ENCODE results near the gene OR13C9.

OR13C9 gene

GRCh38 chr9:104577263-104577662 is 40.7 kb downstream of the OR13C9 start:
- FAIRE-seq (no peak), DNase-seq (ENCODE audit: insufficient read length, low spot score) (no peak)
- no peak for TF ChIP-seq CTCF (IDR thresholded peaks at IDR 0.05; ENCODE audit: insufficient read depth, missing control alignments)

GRCh38 chr9:104575456-104575855 is 42.5 kb downstream of the OR13C9 start:
- TF ChIP-seq CTCF (IDR thresholded peaks at IDR 0.05; ENCODE audit: insufficient read depth, missing control alignments) = no peak
- FAIRE-seq = no peak
- DNase-seq (ENCODE audit: insufficient read length, low spot score) = no peak

DNA sequence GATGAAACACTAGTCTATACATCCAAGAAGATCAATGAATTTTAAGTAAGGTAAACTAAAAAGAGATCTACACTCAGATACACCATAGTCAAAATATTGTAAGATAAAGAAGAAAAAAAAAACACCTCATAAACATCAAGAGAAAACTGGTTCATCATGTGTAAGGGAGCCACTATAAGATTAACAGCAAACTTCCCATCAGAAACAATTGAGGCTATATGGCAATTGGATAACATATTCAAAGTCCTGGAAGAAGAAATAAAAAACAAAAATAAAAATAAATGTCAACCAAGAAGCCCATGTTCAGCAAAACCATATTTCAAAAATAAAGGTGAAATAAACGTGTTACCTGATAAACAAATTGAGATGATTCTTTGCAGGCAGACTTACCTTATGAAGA is 45.4 kb downstream of the OR13C9 start:
- FAIRE-seq (no peak), DNase-seq (ENCODE audit: insufficient read length, low spot score) (no peak)
- no peak for TF ChIP-seq CTCF (IDR thresholded peaks at IDR 0.05; ENCODE audit: insufficient read depth, missing control alignments)

- no peak for DNase-seq (ENCODE audit: insufficient read length, low spot score)
- no peak for TF ChIP-seq CTCF (IDR thresholded peaks at IDR 0.05; ENCODE audit: insufficient read depth, missing control alignments)
- no peak for FAIRE-seq
Observed at GRCh38 chr9:104568868-104569267, 49.1 kb downstream of the OR13C9 start, which contains the start of gene OR13C8. Gene OR13C8 (plus strand): TSS chr9:104569168. CDS start chr9:104569168, 0 bp downstream.
